ENCODE results near the gene ZNF407.

- TF ChIP-seq EP300 (IDR thresholded peaks at IDR 0.05), result no peak
- TF ChIP-seq POLR2A (IDR thresholded peaks at IDR 0.05), result no peak
These were observed 97.5 kb downstream of the ZNF407 start for GRCh38 chr18:74695170-74695569.

Data from stomach (tissue), 4 donors.